ENCODE results near the gene RASSF3.

- TF ChIP-seq CTCF (IDR thresholded peaks at IDR 0.05) (no peak), POLR2A (IDR thresholded peaks at IDR 0.05) (no peak), POLR2AphosphoS5 (IDR thresholded peaks at IDR 0.05) (no peak)
These were observed 26.6 kb downstream of the RASSF3 start for GRCh38 chr12:64636856-64637255.

All from sigmoid colon (tissue), 4 donors.